ENCODE measurements around the gene PLXNC1.

The PLXNC1 gene

DNA sequence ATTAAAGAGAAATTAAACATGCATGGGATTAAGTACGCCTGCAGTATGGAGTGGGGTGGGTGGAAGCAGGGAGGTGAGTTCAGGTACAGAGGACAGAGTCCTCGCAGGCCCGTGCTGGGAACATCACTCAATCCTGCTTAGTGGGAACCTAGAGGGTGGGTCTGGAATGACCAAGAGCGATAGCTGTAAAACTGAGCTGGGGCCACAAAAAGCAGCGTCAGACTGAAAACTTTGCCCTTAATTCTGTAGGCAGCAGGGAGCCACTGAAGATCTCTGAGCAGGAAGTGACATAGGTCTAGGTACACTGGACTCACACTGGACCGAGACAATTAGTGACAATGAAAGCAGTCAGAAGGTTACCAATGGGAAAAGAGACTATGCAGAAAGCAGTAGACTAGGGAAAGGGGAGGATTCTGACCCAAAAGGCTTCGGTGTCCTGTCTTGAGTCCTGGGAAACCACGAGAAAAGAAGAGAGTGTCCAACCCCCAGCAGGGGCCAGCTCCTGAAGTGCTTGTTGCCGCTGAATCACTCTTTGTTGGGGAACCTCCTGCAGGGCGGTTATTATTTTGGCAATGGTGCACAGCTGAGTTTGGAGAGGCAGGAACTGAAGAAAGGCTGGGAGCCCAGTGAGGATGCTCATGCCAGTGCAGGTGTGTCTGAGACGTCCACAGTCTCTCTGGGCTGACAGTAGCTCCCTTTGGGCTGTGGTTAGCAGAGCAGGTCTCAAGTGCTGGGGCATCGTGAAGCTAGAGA lies 97.4 kb downstream of the PLXNC1 start:
- no peak for DNase-seq

DNA sequence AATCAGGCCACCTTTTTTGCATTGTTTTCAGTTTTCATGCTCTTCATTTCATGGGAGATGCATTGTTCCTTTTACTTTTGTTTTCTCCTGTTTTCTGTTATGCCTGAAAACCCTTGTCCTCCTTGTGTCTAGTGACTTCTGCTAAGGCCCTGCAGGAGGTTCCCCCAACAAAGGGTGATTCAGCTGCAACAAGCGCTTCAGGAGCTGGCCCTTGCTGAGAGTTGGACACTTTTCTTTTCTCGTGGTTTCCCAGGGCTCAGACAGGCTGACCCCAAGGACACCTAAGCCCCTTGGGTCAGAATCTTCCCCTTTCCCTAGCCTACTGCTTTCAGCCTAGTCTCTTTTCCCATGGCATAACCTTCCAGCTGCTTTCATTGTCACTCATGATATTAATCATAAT lies 98.9 kb downstream of the PLXNC1 start:
- no peak for DNase-seq

DNA sequence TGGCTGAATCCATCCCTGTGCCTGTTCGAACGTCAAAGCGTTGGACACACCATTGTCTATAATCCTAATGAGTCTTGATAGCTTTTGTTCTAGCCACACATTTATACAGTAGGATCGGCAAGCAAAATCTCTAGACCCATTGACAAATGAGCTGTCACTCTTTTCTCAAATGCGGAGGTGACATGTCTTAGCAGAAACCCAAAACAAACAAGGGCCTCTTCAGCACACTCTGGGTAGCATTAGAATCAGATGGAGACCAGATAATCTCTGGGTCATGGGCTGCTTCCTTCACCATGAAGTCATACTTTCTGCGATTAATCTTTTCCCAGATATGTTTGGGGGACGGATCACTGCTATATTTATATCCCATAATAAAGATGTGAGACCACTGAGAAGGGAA lies 100.2 kb downstream of the PLXNC1 start:
- no peak for DNase-seq

DNA sequence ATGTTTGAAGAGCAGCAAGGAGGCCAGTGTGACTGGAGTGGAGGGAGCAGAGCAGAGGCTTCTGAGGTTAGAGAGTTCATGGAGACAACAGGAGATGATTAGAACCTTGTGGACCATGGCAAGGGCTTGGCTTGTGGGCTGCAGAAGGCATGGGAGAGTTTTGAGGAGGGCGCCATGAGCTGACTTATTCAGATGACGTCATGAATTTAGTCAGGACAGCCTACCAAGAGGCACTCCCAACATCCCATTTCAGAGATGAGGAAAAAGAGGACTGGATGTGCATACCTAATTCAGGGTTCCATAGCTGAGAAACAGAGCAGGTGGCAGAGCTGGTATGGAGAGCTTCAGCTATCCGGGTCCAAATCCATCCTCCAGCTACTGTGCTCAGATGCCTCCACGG lies 101.8 kb downstream of the PLXNC1 start:
- DNase-seq: no peak

DNA sequence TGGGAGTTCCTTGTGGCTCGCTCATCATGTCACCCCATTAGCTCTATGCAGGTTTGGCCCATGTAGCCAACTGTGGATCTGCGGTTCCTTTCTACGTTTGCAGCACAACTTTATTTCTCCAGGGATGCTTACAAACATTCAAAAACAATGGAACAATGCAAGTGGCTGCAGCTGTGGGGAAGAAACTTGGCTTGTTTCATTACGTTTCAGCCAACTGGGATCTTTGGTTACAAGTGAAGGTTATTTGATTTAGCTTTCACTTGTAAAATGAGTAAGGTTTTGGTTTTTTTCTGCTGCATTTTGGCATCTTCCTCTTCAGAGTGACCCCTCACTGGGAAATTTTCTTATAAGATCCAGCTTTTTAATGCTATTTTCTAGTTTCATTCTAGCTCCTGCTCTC lies 105.9 kb downstream of the PLXNC1 start:
- DNase-seq: no peak

DNA sequence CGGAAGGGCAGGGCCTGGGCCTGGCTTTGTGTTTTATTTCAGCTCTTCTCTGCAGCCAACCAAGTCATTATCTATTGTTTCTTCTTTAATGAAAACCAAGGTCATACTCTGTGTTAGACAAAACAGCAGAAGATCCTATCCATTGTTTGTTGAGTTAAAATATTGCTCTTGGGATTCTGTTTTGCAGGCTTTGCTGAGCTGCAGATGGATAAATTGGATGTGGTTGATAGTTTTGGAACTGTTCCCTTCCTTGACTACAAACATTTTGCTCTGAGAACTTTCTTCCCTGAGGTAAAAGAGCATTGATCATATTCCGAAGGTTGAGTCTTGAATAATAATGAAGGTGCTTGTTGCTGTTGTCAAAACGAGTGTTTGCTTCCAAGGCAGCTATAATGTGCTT lies 106.6 kb downstream of the PLXNC1 start:
- DNase-seq: no peak

DNA sequence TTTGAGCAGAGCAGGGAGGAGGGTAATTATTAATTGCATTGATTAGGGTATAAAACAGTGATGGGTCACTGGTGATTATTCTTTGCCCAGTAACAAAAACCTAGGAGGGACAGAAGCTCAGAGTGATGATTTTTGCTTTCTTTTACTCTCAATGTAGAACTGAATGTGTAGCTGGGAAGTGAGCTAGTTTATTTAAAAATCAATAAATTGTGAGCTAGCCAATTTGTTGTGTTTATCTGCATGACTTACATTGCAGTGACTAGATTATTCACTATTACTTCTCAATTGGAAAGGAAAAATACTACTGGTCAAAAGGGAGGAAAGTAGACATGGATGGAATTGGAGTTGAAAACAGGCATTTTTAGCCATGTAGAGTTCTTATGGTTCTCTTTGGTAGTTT lies 107.1 kb downstream of the PLXNC1 start:
- DNase-seq: no peak

DNA sequence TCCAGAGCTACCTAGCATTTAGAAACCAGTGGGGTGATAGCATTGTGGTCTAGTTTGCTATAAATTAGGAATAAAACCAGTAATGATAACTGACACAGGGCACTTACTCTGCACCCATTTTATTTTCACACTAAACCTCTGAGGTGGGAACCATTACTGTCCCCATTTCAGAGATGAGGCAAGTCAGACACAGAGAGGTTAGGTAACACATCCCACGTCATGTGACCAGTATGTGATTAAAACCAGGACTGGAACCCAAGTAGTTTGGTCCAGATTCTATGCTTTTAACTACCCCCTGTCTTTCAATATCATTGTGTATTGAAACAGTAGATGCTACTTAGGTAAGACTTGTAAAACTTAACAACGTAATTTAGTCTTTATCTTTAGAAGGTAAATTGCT lies 110.2 kb downstream of the PLXNC1 start:
- no peak for DNase-seq

DNA sequence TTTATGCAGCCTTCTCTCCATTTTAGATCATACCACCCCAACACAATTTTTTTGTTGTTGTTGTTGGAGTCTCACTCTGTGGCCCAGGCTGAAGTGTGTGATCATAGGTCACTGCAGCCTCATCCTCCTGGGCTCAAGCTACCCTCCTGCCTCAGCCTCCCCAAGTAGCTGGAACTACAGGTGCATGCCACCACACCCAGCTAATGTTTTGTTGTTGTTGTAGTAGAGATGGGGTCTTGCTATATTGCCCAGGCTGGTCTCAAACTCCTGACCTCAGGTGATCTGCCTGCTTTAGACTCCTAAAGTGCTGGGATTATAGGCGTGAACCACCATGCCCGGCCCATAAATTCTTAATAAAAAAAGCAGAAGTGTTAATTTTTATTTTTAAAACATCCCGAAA lies 111.6 kb downstream of the PLXNC1 start:
- no peak for DNase-seq

DNA sequence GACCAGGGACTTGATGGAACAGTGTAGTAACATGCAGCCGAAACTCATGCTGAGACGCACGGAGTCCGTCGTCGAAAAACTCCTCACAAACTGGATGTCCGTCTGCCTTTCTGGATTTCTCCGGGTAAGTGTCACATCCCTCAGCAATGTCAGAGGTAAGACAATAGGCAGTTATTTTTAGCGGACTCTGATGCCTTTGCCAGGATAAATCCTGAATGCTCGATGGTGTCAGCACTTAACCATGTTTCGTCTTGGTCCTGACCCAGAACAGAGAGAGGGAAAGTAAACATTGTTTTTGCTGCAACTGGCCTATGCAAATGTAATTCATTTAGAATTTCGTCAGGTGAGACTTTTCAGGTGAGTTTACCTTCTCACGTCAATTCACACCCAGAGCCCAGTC lies 112.3 kb downstream of the PLXNC1 start:
- DNase-seq: no peak

DNA sequence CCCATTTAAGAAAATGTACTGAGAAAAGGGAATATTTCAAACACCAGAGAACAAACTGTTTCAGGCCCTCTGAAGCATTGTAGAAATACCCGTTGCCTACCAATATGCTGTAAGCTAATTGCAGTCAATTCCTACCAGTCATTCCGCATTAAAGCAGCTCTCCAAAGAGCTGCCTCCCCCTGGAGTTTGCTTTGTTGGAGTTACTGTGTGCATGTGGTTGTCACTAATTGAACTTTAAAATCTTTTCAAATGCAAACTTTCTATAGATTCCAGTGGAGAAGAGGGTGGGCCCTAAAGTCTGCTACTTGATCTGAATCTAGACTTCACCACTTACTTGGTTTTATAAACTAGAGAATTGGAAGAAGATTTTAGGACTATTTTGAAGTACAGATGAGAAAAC lies 112.7 kb downstream of the PLXNC1 start:
- no peak for DNase-seq

DNA sequence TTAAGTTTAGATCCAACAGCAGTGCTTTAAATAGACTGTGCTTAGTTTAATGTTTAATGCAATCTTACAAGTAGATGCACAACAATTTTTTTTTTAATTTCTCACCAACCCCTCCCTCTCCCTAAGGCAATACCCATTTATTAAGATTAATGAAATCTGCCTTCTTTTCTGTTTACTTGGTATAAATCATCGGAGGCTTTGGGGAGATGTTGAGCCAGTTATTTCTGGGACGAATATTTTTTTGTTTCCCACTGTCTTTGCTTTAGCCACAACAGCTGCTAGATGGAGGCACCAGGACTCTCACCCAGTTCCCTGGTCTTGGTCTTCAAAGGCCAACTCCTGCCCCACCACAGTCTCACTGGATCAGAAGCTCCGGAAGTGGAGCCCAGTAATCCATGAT lies 113.4 kb downstream of the PLXNC1 start:
- DNase-seq: no peak

DNA sequence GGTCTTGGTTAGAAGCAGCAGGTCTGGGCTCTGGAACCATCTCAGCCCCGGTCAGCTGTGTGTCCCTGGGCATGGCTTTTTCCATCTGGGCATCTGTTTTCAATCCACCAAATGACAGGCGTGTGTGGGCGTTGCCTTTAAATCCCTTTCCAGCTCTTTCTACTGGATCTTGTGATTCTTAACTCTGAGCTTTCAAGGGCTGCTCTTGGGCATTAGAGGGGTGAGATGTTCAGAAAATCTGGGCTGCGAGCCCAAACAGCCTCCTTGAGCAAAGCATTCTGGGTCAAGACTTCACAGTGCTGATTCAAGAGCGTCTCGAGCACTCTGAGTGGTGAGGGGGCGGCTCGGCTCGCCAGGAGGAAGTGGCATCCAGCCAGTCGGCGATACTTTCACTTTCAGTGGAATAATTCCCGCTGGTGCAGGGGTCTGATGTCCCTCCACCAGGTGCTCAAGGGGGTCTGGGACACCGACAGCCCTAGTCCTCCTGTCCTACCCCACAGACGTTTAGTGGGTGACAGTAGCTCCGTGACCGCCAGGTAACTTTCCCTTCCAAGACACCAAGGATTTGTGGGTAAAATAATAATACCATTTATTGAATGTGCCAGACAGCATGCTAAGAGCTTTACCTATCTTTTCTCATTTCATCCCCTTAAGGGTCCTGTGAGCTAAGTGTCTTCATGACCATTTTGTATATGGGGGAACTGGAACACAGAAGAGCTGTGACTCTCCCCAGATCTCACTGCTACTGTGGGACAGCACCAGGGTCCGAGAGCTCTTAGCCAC lies 114.0 kb downstream of the PLXNC1 start:
- DNase-seq: peak; percentile 81

DNA sequence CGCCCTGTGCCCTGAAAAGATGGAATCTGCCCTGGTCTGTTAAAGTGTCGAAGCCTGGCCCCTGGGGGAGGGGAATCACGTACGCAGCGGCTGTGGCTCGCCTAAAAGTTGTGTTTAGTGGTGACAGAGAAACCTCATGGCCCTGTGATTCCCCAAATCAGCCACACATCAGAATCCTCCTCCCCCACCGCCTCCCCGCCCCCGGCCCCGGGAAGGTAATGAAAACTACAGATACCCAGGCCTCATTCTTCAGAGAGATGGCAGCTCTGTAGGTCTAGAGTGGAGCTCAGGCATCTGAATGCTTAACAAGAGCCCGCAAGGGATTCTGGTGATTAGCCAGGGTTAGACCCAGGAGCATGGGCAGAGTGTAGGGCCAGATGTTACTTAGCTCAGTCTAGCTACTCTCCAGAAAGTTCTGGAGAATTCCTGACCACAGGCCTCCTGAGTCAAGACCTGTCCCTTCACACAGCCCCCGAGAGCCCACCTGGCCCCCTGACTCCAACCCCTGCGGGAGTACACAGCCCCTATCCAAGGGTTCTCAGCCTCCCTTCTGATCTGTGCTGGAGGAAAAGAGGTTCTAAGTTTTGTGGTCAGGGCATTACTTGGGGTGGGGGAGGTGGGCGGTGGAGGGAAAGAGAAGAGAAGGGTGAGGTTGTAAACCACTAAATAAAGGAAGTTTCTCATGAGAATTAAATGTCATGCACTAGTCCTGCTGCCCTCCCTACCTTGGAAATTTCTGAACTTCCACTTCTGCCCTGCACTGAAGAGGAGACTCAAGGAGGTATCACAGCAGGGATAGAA lies 114.8 kb downstream of the PLXNC1 start:
- DNase-seq: no peak

DNA sequence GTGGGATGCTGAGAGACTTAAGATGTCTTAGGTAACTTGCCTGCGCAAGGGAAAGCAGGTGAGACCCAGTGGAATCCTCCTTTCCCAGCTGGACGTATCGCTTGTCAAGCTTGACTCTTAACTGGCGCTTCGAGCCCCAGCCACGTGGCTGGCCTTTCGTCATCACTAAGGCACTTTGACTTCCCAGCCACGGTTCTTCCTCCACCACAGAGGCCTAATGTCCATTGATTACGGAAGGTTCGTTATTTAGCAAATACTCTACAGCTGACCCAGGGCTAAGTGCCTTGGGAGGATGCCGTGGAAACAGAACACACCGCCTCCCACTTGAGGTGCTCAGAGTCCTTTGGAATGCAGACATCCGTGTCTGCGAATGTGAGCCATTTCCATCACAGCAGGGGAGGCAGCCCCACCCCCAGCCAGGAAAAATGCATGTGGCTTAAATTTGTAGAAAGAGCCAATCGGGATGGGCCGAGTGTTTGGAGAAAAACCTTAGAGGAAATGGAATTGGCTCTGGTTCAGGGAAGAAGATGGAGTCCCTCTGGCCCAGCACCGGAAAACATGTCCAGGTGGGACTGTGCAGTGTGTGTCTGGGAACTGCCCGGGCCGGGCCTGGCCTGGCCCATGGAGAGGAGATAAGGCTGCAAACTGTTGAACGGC lies 115.7 kb downstream of the PLXNC1 start:
- no peak for DNase-seq

DNA sequence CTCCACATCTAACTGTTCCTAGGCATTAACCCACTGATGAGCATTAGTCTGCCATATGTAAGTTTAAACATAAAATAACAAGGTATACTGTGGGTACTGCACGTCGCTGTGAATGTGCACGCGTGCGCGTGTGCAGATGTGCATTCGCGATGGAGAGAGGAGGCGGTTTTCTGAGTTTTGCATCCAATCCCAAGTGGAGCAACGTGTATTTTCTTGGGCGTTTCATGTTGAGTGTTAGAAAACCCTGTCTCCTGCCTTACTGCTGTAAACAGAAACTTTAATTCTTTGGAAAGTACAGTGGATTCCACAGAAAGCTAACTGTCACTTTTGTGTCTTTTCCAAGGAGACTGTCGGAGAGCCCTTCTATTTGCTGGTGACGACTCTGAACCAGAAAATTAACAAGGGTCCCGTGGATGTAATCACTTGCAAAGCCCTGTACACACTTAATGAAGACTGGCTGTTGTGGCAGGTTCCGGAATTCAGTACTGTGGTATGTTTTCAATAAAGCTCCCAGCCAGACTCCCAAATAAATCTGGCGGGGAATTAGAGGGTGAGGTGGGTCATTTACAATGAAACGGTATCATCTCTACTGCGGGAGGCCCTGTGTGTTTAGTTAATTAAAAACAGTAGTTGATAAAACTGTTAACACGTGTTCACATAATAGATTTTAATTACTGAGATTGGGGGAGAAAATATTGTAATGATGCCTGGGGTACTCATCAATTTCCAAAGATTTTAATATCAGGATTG lies 116.5 kb downstream of the PLXNC1 start:
- no peak for DNase-seq

DNA sequence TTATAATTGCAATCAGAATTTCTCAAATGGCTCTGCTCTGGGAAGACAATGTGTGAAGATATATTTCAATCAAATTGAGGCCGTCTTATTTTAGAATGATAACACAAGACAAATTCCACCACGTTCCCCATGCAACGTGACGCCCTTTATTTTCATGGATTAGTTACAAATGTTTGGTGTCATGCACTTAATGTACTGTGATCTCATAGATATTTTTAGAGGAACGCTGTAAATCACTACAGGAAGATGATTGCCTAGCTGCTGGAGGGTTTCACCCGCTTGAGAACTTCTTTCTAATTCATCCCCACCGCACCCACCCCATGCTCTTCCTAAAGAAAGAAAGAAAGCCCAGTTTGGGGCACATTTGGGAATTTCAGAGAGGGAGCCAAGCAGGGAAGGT lies 117.2 kb downstream of the PLXNC1 start:
- no peak for DNase-seq

DNA sequence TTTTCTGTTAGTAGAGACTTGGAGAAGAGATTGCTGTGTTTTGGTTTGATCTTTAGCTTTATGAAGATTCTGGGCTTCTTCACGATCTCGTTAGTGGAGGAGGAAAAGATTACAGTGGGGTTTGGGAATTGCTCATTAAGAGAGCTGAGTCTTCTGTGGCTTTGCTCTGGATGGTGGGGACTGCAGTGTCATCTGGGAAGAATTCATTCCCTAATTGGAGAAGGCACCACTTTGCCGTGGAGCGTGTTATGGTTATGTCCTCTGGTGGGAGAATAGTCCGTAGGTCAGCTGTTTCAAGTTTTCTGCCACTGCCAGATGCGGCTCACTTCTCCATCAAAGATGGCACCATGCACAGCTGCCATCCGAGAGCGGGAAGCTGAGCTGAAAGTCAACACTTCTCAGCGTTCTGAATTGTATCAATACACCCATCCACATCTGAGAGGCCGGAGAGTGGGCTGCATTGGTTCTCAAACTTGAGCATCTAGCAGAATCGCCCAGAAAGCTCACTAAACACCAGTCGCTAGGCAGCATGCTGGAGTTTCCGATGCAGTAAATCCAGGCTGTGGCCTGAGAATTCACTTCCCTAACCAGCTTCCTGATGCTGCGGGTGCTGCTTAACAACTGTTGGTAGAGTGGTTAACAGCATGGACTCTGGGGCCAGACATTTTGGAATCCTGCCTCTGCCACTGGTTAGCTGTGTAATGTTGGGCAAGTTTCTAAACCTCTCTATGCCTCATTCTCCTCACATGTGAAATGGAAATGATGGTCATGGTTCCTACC lies 117.8 kb downstream of the PLXNC1 start:
- DNase-seq: no peak

DNA sequence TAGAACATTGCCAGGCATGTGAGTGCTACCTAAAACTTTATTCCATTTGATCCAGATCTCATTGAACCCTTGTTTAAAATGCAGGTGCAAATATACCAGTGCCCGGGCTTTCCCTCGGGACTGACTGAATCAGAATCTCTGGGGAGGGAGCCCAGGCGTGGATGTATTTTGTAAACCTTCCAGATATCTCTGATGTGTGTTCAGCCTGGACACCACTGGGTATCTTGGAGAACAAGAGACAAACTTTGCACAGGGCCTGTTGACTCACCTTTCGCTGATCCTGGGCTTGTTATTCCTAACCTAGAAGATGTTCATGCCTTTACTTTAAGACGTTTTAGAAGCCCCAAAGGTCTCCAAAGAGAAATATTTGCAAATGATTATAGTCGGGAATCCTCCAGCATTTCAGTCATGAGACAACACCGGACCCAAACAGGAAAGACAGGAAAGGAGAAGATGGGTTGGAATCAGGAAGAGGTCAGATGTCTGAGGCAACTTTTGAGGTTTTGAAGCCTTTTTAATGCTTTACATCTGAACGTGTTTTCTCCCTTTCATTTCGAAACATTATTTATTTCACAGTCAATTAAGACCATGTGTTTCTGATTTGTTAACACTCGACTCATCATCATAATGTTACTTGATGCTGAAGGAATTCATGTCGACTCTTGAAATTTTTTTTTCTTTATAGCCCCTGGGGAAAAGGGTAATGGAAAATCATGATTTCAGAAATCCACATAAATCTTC lies 118.6 kb downstream of the PLXNC1 start:
- no peak for DNase-seq

DNA sequence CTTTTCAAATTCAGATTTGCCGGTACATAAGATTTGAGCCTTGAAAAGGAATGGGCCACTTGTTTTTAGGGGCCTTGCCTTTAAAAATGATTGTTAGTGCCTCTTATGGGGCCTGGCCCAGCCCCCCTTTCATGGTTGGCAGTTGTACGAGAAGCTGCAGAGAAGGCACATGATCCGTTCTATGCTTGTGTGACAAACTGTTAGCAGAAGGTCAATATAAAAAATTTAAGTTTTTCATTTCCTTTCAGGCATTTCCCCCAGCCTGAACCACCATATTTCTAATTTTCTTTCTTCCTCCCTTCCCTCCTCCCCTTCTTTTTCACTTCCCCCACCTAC lies 119.1 kb downstream of the PLXNC1 start:
- no peak for DNase-seq

DNA sequence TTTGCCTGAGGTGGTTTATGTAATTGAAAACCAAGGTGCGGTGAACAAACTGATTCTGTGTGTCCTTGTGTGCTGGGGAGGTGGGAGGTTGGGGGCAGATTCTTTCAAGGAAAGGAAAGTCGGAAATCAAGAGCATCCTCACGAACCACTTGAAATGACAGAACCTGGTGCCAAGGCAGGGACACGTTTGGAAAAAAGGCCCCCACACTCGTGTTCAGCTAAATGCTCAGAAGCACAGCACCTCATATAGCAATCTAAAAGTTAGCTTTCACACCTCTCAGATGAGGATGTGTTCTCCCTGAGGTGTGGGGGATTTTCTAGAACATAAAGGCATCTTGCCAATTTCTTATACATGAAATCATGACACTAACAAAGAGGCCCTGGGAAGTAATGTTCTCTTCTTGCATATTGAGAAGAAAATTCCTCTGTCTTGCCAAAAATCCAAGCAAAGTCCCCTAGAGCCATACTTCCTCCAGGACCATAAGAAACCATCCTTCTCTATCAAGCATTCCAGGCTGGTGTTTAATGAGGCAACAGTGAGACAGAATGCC lies 119.6 kb downstream of the PLXNC1 start:
- DNase-seq: no peak
